Tibial artery (tissue), 4 donors: ENCODE data around the gene LILRA6.

ENCODE experiments used
- DNase-seq, 2 donors: peaks; one replicate each; pipeline ENCODE4 v3.0.0-alpha.2; 2019
- H3K27ac ChIP-seq, 2 donors: fragments of 200-600 bp; sonication (generic) in 1 of 2; 1 replicate in 1 of 2; 2 replicates in 1 of 2; pipeline ENCODE4 v1.5.1; 2018 to 2019; ENCODE audit warnings: mild to moderate bottlenecking in 1 of 2
- H3K27me3 ChIP-seq, 2 donors: fragments of 200-600 bp; sonication (generic) in 1 of 2; one replicate each; pipeline versions ENCODE4 v1.5.1 to v1.6.0; 2016 to 2019
- H3K36me3 ChIP-seq, 3 donors: fragments of 200-600 bp; sonication (generic) in 2 of 3; one replicate each; pipeline ENCODE4 v1.5.1; 2016 to 2019; ENCODE audit warnings: mild to moderate bottlenecking in 2 of 3
- H3K4me1 ChIP-seq, 4 donors: fragments of 200-600 bp; sonication (generic) in 2 of 4; 1 replicate in 3 of 4; 2 replicates in 1 of 4; pipeline ENCODE4 v1.5.1; 2016 to 2019
- H3K4me3 ChIP-seq, 2 donors: fragments of 200-600 bp; sonication (generic) in 1 of 2; 1 replicate in 1 of 2; 2 replicates in 1 of 2; pipeline ENCODE4 v1.5.1; 2018 to 2019; ENCODE audit warnings: mild to moderate bottlenecking in 2 of 2
- H3K9me3 ChIP-seq, 3 donors: fragments of 200-600 bp; sonication (generic) in 1 of 3; one replicate each; pipeline ENCODE4 v1.5.1; 2016 to 2019
- CTCF ChIP-seq, 2 experiments: fragments of 200-600 bp in 1 of 2; fragments of 450-650 bp in 1 of 2; IDR thresholded peaks; one replicate each; pipeline ENCODE4 v1.5.1; 2017 to 2019; ENCODE audit warnings: antibody characterized with exemption in 2 of 2, mild to moderate bottlenecking in 1 of 2, moderate library complexity in 1 of 2
- intact Hi-C: fragments of 100-400 bp; cut with DNase I; formaldehyde crosslinking; loops from one replicate; pipeline ENCODE4 v1.15.0; 2023; ENCODE audit warnings: low total_unique reads

Gene LILRA6

GRCh38 chr19:54271106-54271505, 28.5 kb upstream of the LILRA6 start:
- intact Hi-C loops = no loop called here
- DNase-seq = peak in 1 of 2 donors; percentile 60
- Histone ChIP-seq H3K4me3 (no peak overlapping the region), H3K27me3 (no peaks in the 10 kb centered on the region), H3K27ac (no peak overlapping the region), H3K9me3 (no peaks in the 10 kb centered on the region), H3K4me1 (no peaks in the 10 kb centered on the region), H3K36me3 (no peaks in the 10 kb centered on the region)
- no peak for TF ChIP-seq CTCF (IDR thresholded peaks at IDR 0.05)

GRCh38 chr19:54268936-54269335, 26.3 kb upstream of the LILRA6 start:
- no peak for DNase-seq
- Histone ChIP-seq H3K27me3 (no peaks in the 10 kb centered on the region), H3K4me1 (no peaks in the 10 kb centered on the region), H3K36me3 (no peaks in the 10 kb centered on the region), H3K27ac (no peak overlapping the region), H3K9me3 (no peaks in the 10 kb centered on the region), H3K4me3 (no peak overlapping the region)
- intact Hi-C loops = no loop called here
- TF ChIP-seq CTCF (IDR thresholded peaks at IDR 0.05) = no peak

DNA sequence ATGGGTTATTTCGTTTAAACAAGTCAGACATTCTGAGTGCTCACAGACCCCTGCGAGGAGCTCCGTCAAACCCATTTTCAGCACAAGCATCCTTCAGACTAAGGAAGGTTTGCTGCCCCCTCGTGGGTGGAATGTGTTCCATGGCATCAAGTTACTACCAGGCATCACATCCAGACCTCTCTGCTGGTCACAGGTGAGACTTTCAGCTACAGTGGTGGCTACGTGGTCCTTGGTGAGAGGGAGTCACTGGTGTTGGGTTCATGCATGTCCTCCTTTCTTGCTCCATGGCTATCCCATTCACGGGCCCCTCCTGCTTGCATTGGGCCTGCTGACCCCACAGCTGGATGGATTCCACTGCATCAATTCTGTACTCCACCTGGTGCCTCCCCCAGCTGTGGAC, 23.5 kb upstream of the LILRA6 start:
- no peaks in the 10 kb centered on the region for H3K9me3 ChIP-seq
- no peak overlapping the region for H3K27ac ChIP-seq
- H3K27me3 ChIP-seq = no peaks in the 10 kb centered on the region
- no peaks in the 10 kb centered on the region for H3K36me3 ChIP-seq
- TF ChIP-seq CTCF (IDR thresholded peaks at IDR 0.05) = peak; percentile 53 to 56
- DNase-seq = peak in 1 of 2 donors; percentile 75
- no peaks in the 10 kb centered on the region for H3K4me1 ChIP-seq
- intact Hi-C loops = no loop called here
- H3K4me3 ChIP-seq = no peak overlapping the region

GRCh38 chr19:54262470-54262869, 19.9 kb upstream of the LILRA6 start:
- no peak for TF ChIP-seq CTCF (IDR thresholded peaks at IDR 0.05)
- H3K9me3 ChIP-seq = no peaks in the 10 kb centered on the region
- no peak for DNase-seq
- peaks cover 0 to under 1% of the 10 kb centered on the region in 2 donors for H3K27me3 ChIP-seq
- no peaks in the 10 kb centered on the region for H3K36me3 ChIP-seq
- H3K4me1 ChIP-seq = no peaks in the 10 kb centered on the region
- H3K27ac ChIP-seq = no peak overlapping the region
- intact Hi-C loops = no loop called here
- no peak overlapping the region for H3K4me3 ChIP-seq

DNA sequence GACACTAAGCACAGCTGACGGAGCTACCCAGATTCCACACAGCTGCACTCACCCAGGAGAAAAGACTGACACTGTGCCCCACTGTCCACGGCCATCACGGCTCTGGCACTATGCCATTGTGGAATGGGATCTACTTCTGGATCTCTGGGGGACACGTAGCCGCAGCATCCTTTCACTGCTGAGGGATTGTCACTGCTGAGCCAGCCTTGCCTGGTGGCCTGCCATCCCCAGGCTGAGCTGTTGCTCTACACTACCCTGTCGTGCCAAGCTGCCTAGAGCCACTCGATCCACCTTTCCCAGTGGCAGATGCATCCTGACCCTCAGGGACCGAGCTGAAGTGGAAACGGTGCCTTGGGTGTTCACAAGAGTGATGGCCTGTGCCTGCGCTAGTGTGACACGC, 19.5 kb upstream of the LILRA6 start:
- no peak overlapping the region for H3K27ac ChIP-seq
- H3K9me3 ChIP-seq = no peaks in the 10 kb centered on the region
- H3K36me3 ChIP-seq = no peaks in the 10 kb centered on the region
- intact Hi-C loops = no loop called here
- TF ChIP-seq CTCF (IDR thresholded peaks at IDR 0.05) = no peak
- peaks cover 0 to 4% of the 10 kb centered on the region in 2 donors for H3K27me3 ChIP-seq
- DNase-seq = no peak
- H3K4me1 ChIP-seq = no peaks in the 10 kb centered on the region
- H3K4me3 ChIP-seq = no peak overlapping the region

DNA sequence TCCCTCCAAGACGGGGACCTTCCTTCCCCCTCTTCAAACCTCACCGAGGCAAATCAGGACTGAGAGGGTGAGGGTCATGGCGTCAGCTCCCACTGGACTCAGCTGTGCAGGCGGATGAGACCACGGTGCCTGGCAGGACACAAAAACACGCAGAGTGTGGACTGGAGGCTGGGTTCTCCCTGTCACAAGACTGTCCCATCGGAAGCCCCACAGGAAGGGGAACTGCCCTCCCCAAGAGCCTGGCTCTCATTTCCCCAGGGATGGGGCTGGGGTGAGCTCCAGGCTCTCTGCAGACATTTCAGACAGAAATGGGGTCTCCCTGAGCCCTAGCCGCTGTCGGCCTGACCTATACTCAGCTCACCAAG, 14.5 kb upstream of the LILRA6 start, which contains the start of gene LILRB5:
Gene LILRB5, minus strand, starts transcription at position 158 of the 365 bp plus-strand sequence. Its CDS starts 80 bp downstream, at position 78.
- intact Hi-C loops = no loop called here
- Histone ChIP-seq H3K4me3 (peak within 1 kb of the TSS in 1 of 2 donors; percentile 16), H3K27me3 (peaks cover 0 to 52% of the 10 kb centered on the region in 2 donors), H3K36me3 (no peaks in the 10 kb centered on the region), H3K9me3 (no peaks in the 10 kb centered on the region), H3K27ac (no peak within 1 kb of the TSS), H3K4me1 (no peaks in the 10 kb centered on the region)
- TF ChIP-seq CTCF (IDR thresholded peaks at IDR 0.05) = no peak
- DNase-seq = peak in 1 of 2 donors; percentile 48
